H1 (cell line): ENCODE measurements around the gene RAB40C. TPM values are rescaled to one million over a fixed set of nuclear protein-coding genes. Genes with fewer than 3 reads are reported as not detected.

Experiments
- CTCF ChIA-PET: fragments of 300-600 bp; sonication (Branson Sonifier 250); formaldehyde crosslinking; loops from one replicate; lab custom pipeline; 2021; ENCODE audit not compliant: partially characterized antibody; lab: Charles Lee
- POLR2A ChIA-PET: fragments of 300-600 bp; sonication (Branson Sonifier 250); formaldehyde crosslinking; loops from one replicate; lab custom pipeline; 2021; ENCODE audit warnings: inconsistent platforms; ENCODE audit not compliant: partially characterized antibody; lab: Charles Lee
- DNase-seq, 2 experiments: peaks; one replicate each; pipeline versions ENCODE4 v3.0.0 to v3.0.0-alpha.2; 2010 to 2022; ENCODE audit warnings: low spot score in 2 of 2, low read depth in 1 of 2, mixed read lengths in 1 of 2
- FAIRE-seq: peaks from 2 replicates; lab custom pipeline; 2011; peaks lifted over from hg19 to GRCh38; lab: Jason Lieb, UNC
- H2AFZ ChIP-seq: 2 replicates; pipeline ENCODE4 v1.8.1; 2012; ENCODE audit warnings: low read length, inconsistent platforms
- H2AK5ac ChIP-seq: 2 replicates; pipeline ENCODE4 v1.6.1; 2013; ENCODE audit warnings: low read depth, low read length
- H2BK120ac ChIP-seq: replicated peaks from 2 replicates; pipeline ENCODE3; 2013; ENCODE audit warnings: low read depth, low read length, inconsistent platforms
- H2BK12ac ChIP-seq: 2 replicates; pipeline ENCODE4 v1.6.1; 2013; ENCODE audit warnings: low read depth, low read length
- H2BK15ac ChIP-seq: 2 replicates; pipeline ENCODE4 v1.6.1; 2013; ENCODE audit warnings: low read length
- H2BK20ac ChIP-seq: 2 replicates; pipeline ENCODE4 v1.6.1; 2013; ENCODE audit warnings: low read length
- H2BK5ac ChIP-seq: 2 replicates; pipeline ENCODE4 v1.6.1; 2013; ENCODE audit warnings: low read depth, low read length
- H3K14ac ChIP-seq: 2 replicates; pipeline ENCODE4 v1.6.1; 2013; ENCODE audit warnings: inconsistent platforms; ENCODE audit not compliant: insufficient read length
- H3K18ac ChIP-seq: 2 replicates; pipeline ENCODE4 v1.6.1; 2013; ENCODE audit warnings: low read length; ENCODE audit errors: extremely low read depth
- H3K23ac ChIP-seq: 2 replicates; pipeline ENCODE4 v1.6.1; 2013; ENCODE audit warnings: inconsistent platforms; ENCODE audit not compliant: insufficient read length
- H3K23me2 ChIP-seq: 2 replicates; pipeline ENCODE4 v1.6.1; 2013; ENCODE audit warnings: low read depth, low read length
- H3K27ac ChIP-seq: 2 replicates; pipeline ENCODE4 v1.6.1; 2011; ENCODE audit warnings: low read depth, low read length, inconsistent platforms
- H3K27me3 ChIP-seq, 4 experiments: replicated peaks in 1 of 4; 1 replicate in 1 of 4; 2 replicates in 3 of 4; pipeline versions ENCODE4 v1.6.1 to v1.8.1; 2011 to 2013; ENCODE audit warnings: low read length in 3 of 4, mild to moderate bottlenecking in 3 of 4, inconsistent platforms in 2 of 4, mixed read lengths in 2 of 4, moderate library complexity in 1 of 4; ENCODE audit not compliant: control insufficient read depth in 3 of 4, insufficient read depth in 3 of 4; ENCODE audit errors: extremely low read depth in 1 of 4
- H3K36me3 ChIP-seq, 4 experiments: 2 replicates each; pipeline versions ENCODE4 v1.6.1 to v1.8.1; 2011 to 2013; ENCODE audit warnings: mild to moderate bottlenecking in 4 of 4, low read length in 3 of 4, moderate library complexity in 2 of 4, control low read depth in 1 of 4, inconsistent platforms in 1 of 4; ENCODE audit not compliant: insufficient read depth in 4 of 4, control insufficient read depth in 2 of 4
- H3K4ac ChIP-seq: replicated peaks from 2 replicates; pipeline ENCODE3; 2013; ENCODE audit warnings: low read length, low read depth, mixed read lengths, inconsistent platforms; ENCODE audit not compliant: insufficient read length
- H3K4me1 ChIP-seq, 4 experiments: replicated peaks in 1 of 4; 1 replicate in 1 of 4; 2 replicates in 3 of 4; pipeline versions ENCODE4 v1.6.1 to v1.8.1; 2011 to 2013; ENCODE audit warnings: low read length in 3 of 4, inconsistent platforms in 2 of 4, mixed read lengths in 1 of 4; ENCODE audit not compliant: insufficient read depth in 4 of 4, control insufficient read depth in 3 of 4
- H3K4me2 ChIP-seq, 2 experiments: 2 replicates each; pipeline versions ENCODE4 v1.6.1 to v1.8.1; 2011 to 2013; ENCODE audit warnings: low read depth in 2 of 2, low read length in 2 of 2, control low read depth in 1 of 2, inconsistent platforms in 1 of 2, mild to moderate bottlenecking in 1 of 2; ENCODE audit not compliant: insufficient read depth in 1 of 2
- H3K4me3 ChIP-seq, 4 experiments: fragments of 200-600, 300-600 bp in 1 of 4; sonication (generic), shearing (Covaris generic), sonication (Bioruptor Twin) in 1 of 4; 2 replicates each; pipeline versions ENCODE4 v1.5.1 to v1.8.1; 2011 to 2016; ENCODE audit warnings: low read length in 4 of 4, low read depth in 3 of 4, control low read depth in 2 of 4, inconsistent platforms in 2 of 4, mild to moderate bottlenecking in 2 of 4, mixed read lengths in 1 of 4, moderate library complexity in 1 of 4; ENCODE audit not compliant: insufficient read depth in 2 of 4; ENCODE audit errors: extremely low read depth in 1 of 4
- H3K56ac ChIP-seq: replicated peaks from 2 replicates; pipeline ENCODE3; 2013; ENCODE audit warnings: low read depth, mild to moderate bottlenecking, mixed read lengths, low read length, inconsistent platforms; ENCODE audit not compliant: insufficient read length
- H3K79me1 ChIP-seq: 2 replicates; pipeline ENCODE4 v1.6.1; 2013; ENCODE audit warnings: low read depth, low read length, control low read depth
- H3K79me2 ChIP-seq, 2 experiments: 2 replicates each; pipeline versions ENCODE4 v1.6.1 to v1.8.1; 2012 to 2013; ENCODE audit warnings: low read length in 2 of 2, mild to moderate bottlenecking in 2 of 2, inconsistent platforms in 1 of 2; ENCODE audit not compliant: insufficient read depth in 2 of 2, control insufficient read depth in 1 of 2
- H3K9ac ChIP-seq, 4 experiments: replicated peaks in 1 of 4; 1 replicate in 1 of 4; 2 replicates in 3 of 4; pipeline versions ENCODE4 v1.6.1 to v1.8.1; 2011 to 2013; ENCODE audit warnings: low read depth in 3 of 4, low read length in 3 of 4, control low read depth in 2 of 4, mild to moderate bottlenecking in 2 of 4, moderate library complexity in 2 of 4, inconsistent platforms in 1 of 4; ENCODE audit errors: extremely low read depth in 1 of 4
- H3K9me3 ChIP-seq, 2 experiments: 2 replicates each; pipeline versions ENCODE4 v1.6.1 to v1.8.1; 2012 to 2013; ENCODE audit warnings: mild to moderate bottlenecking in 2 of 2, moderate library complexity in 2 of 2, control low read depth in 1 of 2, inconsistent platforms in 1 of 2, low read depth in 1 of 2, low read length in 1 of 2, mixed read lengths in 1 of 2; ENCODE audit not compliant: insufficient read depth in 2 of 2
- H4K20me1 ChIP-seq, 2 experiments: replicated peaks in 1 of 2; 2 replicates each; pipeline versions ENCODE3 to v1.8.1; 2011 to 2013; ENCODE audit warnings: inconsistent platforms in 2 of 2, low read length in 2 of 2, mild to moderate bottlenecking in 1 of 2; ENCODE audit not compliant: insufficient read depth in 2 of 2, control insufficient read depth in 1 of 2
- H4K5ac ChIP-seq: 2 replicates; pipeline ENCODE4 v1.6.1; 2013; ENCODE audit warnings: low read length, low read depth, mixed read lengths, inconsistent platforms; ENCODE audit not compliant: insufficient read length
- H4K8ac ChIP-seq: 2 replicates; pipeline ENCODE4 v1.8.0; 2013; ENCODE audit warnings: mild to moderate bottlenecking, moderate library complexity, low read length, inconsistent platforms; ENCODE audit not compliant: insufficient read depth; ENCODE audit errors: extremely low read depth
- H4K91ac ChIP-seq: replicated peaks from 2 replicates; pipeline ENCODE3; 2013; ENCODE audit warnings: low read length, mixed read lengths, inconsistent platforms; ENCODE audit not compliant: insufficient read length
- ATF3 ChIP-seq: IDR thresholded peaks from 2 replicates; pipeline ENCODE4 v1.6.1; 2011; ENCODE audit warnings: low read depth, mild to moderate bottlenecking, low read length; ENCODE audit not compliant: insufficient read depth
- GABPA ChIP-seq: IDR thresholded peaks from 2 replicates; pipeline ENCODE4 v1.6.1; 2011; ENCODE audit warnings: mild to moderate bottlenecking, low read length, moderate library complexity, borderline replicate concordance; ENCODE audit not compliant: insufficient read depth
- RBBP5 ChIP-seq: IDR thresholded peaks from 2 replicates; pipeline ENCODE4 v1.7.1; 2012; ENCODE audit warnings: low read depth, mild to moderate bottlenecking, inconsistent platforms, low read length, moderate library complexity, borderline replicate concordance
- WGBS, 2 experiments: shearing (Covaris generic) in 1 of 2; methylation state at CpG; one replicate each; pipeline versions ENCODE4 v1.1.6 to v1.1.7; 2013 to 2015; ENCODE audit warnings: low lambda C conversion rate in 2 of 2, mixed read lengths in 2 of 2, inconsistent platforms in 1 of 2, low coverage in 1 of 2, missing lambda C conversion rate in 1 of 2; ENCODE audit not compliant: insufficient replicate concordance in 2 of 2, insufficient coverage in 1 of 2, insufficient read length in 1 of 2; ENCODE audit errors: extremely low coverage in 1 of 2, missing lambda C conversion rate in 1 of 2; 5-methylcytosine and 5-hydroxymethylcytosine counted together
- polyA plus RNA-seq, 7 experiments: library from polyadenylated mRNA; depleted of rRNA in 3 of 7; stranded (reverse) in 5 of 7; unstranded in 2 of 7; fragments of >200 nt in 5 of 7; fragments of 200-250 nt in 2 of 7; gene quantifications; 1 replicate in 5 of 7; 2 replicates in 1 of 7; 4 replicates in 1 of 7; pipeline versions ENCODE4 v1.2.1 to v1.2.3, GENCODE V29; 2011 to 2013; ENCODE audit warnings: missing spikeins in 2 of 7, mixed read lengths in 2 of 7
- total RNA-seq: library from RNA; stranded (reverse); fragmentation: NEBNext Ultra II Directional; extraction: Animal tissue kit (Norgen Biotek cat#: 25700); gene quantifications from 2 replicates; pipeline ENCODE4 v1.2.1, GENCODE V29; 2021

The RAB40C gene
- total and polyA plus RNA-seq, 2 of the 8 experiments (the other 6 are each of a cell fraction or from before 2014, with no cell fraction given), result 13.9 to 15.6 TPM

- POLR2A ChIA-PET, result interaction anchor here (0.6 to 1.6 kb wide), 3 partner anchors 31 to 159 kb away, joined by 3 read pairs; partner anchors contain the start of gene RAB40C
- no peak overlapping the region for H2BK15ac ChIP-seq
- H3K27ac ChIP-seq, result peak overlapping the region; percentile 64; the same call in 1 of the 2 replicates
- peak overlapping the region; percentile 83; the same call in 1 of the 2 replicates for H2AK5ac ChIP-seq
- H3K4me2 ChIP-seq, result peak overlapping the region in 1 of 2 experiments; percentile 2; a peak in 1 of 4 replicates
- H3K4me1 ChIP-seq, result peaks cover 0 to 24% (median 19%) of the 10 kb centered on the region in 4 experiments; a peak in 6 of 7 replicates
- no peak overlapping the region for H3K4me3 ChIP-seq
- H3K79me2 ChIP-seq, result no peaks in the 10 kb centered on the region
- peak overlapping the region; percentile 72; the same call in 1 of the 2 replicates for H2BK20ac ChIP-seq
- peak overlapping the region; percentile 49 for H4K91ac ChIP-seq
- no peaks in the 10 kb centered on the region for H3K79me1 ChIP-seq
- H3K36me3 ChIP-seq, result peaks cover 0 to 24% (median 3%) of the 10 kb centered on the region in 4 experiments; a peak in 4 of 8 replicates
- no peak overlapping the region for H3K9ac ChIP-seq
- H3K18ac ChIP-seq, result peak overlapping the region; percentile 32
- H2BK5ac ChIP-seq, result peak overlapping the region; percentile 94; the same call in 1 of the 2 replicates
- peak; percentile 39; the same call in 1 of the 2 replicates for TF ChIP-seq GABPA
- no peak for TF ChIP-seq ATF3
- 0 out of 2 replicates have a peak, but pooled peaks have one; percentile 18 for TF ChIP-seq RBBP5
- peak overlapping the region; percentile 1 for H4K5ac ChIP-seq
- peak overlapping the region; percentile 57 for H3K4ac ChIP-seq
- CTCF ChIA-PET, result interaction anchor here (0.8 to 2.1 kb wide), 6 partner anchors 9 to 52 kb away, joined by 3 to 7 read pairs (median 4); no protein-coding TSS in a partner anchor
- no peak overlapping the region for H3K23ac ChIP-seq
- peaks cover 2% of the 10 kb centered on the region; the same call in 1 of the 2 replicates for H3K23me2 ChIP-seq
- H2BK120ac ChIP-seq, result no peak overlapping the region
- H3K14ac ChIP-seq, result no peak overlapping the region
- 83% methylated on average over 27 of the region's 29 CpGs; no CpG with 5 or more reads in 1 of the 2 experiments for WGBS, 2 experiments
- peak overlapping the region; percentile 39; the same call in 1 of the 2 replicates for H2BK12ac ChIP-seq
- no peaks in the 10 kb centered on the region for H3K9me3 ChIP-seq
- no peak for FAIRE-seq
- peak overlapping the region; percentile 73; the same call in 1 of the 2 replicates for H4K8ac ChIP-seq
- DNase-seq, result no peak
- H2AFZ ChIP-seq, result no peak overlapping the region
- no peak overlapping the region for H3K56ac ChIP-seq
- H4K20me1 ChIP-seq, result peaks cover 0 to 9% of the 10 kb centered on the region in 2 experiments
- H3K27me3 ChIP-seq, result no peaks in the 10 kb centered on the region
These were observed 39.4 kb downstream of the RAB40C start for GRCh38 chr16:629185-629832.
